Astrocyte (in vitro differentiated cells and primary cell): Measurements from ENCODE around the gene KRT86. TPM values are rescaled to one million over a fixed set of nuclear protein-coding genes. Genes with fewer than 3 reads are reported as not detected.
"Not testable (repeated sequence)": the region's sequence is repeated elsewhere in the genome, so short reads cannot be mapped to it uniquely, and the experiment has no call there.

Experiments used
- DNase-seq: peaks from one replicate; pipeline ENCODE4 v3.0.0-alpha.2; 2010; ENCODE audit warnings: low read depth
- FAIRE-seq: peaks from 2 replicates; lab custom pipeline; 2011; peaks lifted over from hg19 to GRCh38; lab: Jason Lieb, UNC
- H2AFZ ChIP-seq: 2 replicates; pipeline ENCODE4 v1.6.0; 2012; ENCODE audit warnings: low read depth, low read length, inconsistent platforms
- H3K27ac ChIP-seq: 2 replicates; pipeline ENCODE4 v1.5.1; 2011; ENCODE audit warnings: low read depth, low read length, inconsistent platforms
- H3K27me3 ChIP-seq: 2 replicates; pipeline ENCODE4 v1.6.0; 2011; ENCODE audit warnings: low read length, inconsistent platforms; ENCODE audit not compliant: insufficient read depth
- H3K36me3 ChIP-seq: 2 replicates; pipeline ENCODE4 v1.5.1; 2011; ENCODE audit warnings: low read length, inconsistent platforms; ENCODE audit not compliant: insufficient read depth
- H3K4me1 ChIP-seq: 2 replicates; pipeline ENCODE4 v1.5.1; 2011; ENCODE audit warnings: low read length, inconsistent platforms; ENCODE audit not compliant: insufficient read depth
- H3K4me2 ChIP-seq: 2 replicates; pipeline ENCODE4 v1.6.0; 2012; ENCODE audit warnings: low read length, inconsistent platforms
- H3K4me3 ChIP-seq: 2 replicates; pipeline ENCODE4 v1.5.1; 2011; ENCODE audit warnings: low read depth, mild to moderate bottlenecking, low read length, inconsistent platforms; ENCODE audit not compliant: insufficient read depth
- H3K79me2 ChIP-seq: 2 replicates; pipeline ENCODE4 v1.6.0; 2012; ENCODE audit warnings: mild to moderate bottlenecking, low read length, inconsistent platforms; ENCODE audit not compliant: insufficient read depth
- H3K9ac ChIP-seq: 2 replicates; pipeline ENCODE4 v1.6.0; 2012; ENCODE audit warnings: mild to moderate bottlenecking, low read length, inconsistent platforms
- H3K9me3 ChIP-seq: 2 replicates; pipeline ENCODE4 v1.5.1; 2012; ENCODE audit warnings: low read depth, mild to moderate bottlenecking, low read length, inconsistent platforms; ENCODE audit not compliant: insufficient read depth
- H4K20me1 ChIP-seq: 2 replicates; pipeline ENCODE4 v1.6.0; 2012; ENCODE audit warnings: low read length, inconsistent platforms; ENCODE audit not compliant: insufficient read depth
- H3K27ac Mint-ChIP-seq: one replicate; pipeline ENCODE4 v1.8.0; 2021; ENCODE audit warnings: mild to moderate bottlenecking, mixed read lengths; ENCODE audit not compliant: unreplicated experiment
- H3K27me3 Mint-ChIP-seq: one replicate; pipeline ENCODE4 v1.8.0; 2021; ENCODE audit warnings: low read depth, mixed read lengths; ENCODE audit not compliant: unreplicated experiment
- H3K36me3 Mint-ChIP-seq: one replicate; pipeline ENCODE4 v1.8.0; 2021; ENCODE audit warnings: low read depth, mixed read lengths; ENCODE audit not compliant: unreplicated experiment
- H3K4me1 Mint-ChIP-seq: one replicate; pipeline ENCODE4 v1.8.0; 2021; ENCODE audit warnings: low read depth, mixed read lengths; ENCODE audit not compliant: unreplicated experiment
- H3K4me3 Mint-ChIP-seq: one replicate; pipeline ENCODE4 v1.8.0; 2021; ENCODE audit warnings: mild to moderate bottlenecking, moderate library complexity, mixed read lengths; ENCODE audit not compliant: unreplicated experiment
- H3K9me3 Mint-ChIP-seq: one replicate; pipeline ENCODE4 v1.8.0; 2021; ENCODE audit warnings: mild to moderate bottlenecking, mixed read lengths; ENCODE audit not compliant: unreplicated experiment
- CTCF ChIP-seq: IDR thresholded peaks from 2 replicates; pipeline ENCODE4 v1.5.1; 2011; ENCODE audit warnings: low read depth, mild to moderate bottlenecking, inconsistent platforms, low read length, moderate library complexity; ENCODE audit not compliant: insufficient read depth
- EZH2 ChIP-seq: IDR thresholded peaks from 2 replicates; pipeline ENCODE4 v1.6.1; 2012; ENCODE audit warnings: mild to moderate bottlenecking, low read length, inconsistent platforms; ENCODE audit not compliant: insufficient read depth
- total RNA-seq: library from RNA; stranded (reverse); gene quantifications from 2 replicates; pipeline ENCODE4 v1.2.1, GENCODE V29; 2021

Gene KRT86
- total RNA-seq, 1 donor from 2014 or later, result 0.43 TPM

- H2AFZ ChIP-seq, result no peak overlapping the region
- no peaks in the 10 kb centered on the region for H3K79me2 ChIP-seq
- Mint-ChIP-seq H3K36me3 (no peaks in the 10 kb centered on the region), H3K4me1 (peaks cover 2% of the 10 kb centered on the region), H3K27ac (no peak overlapping the region), H3K27me3 (peaks cover 57% of the 10 kb centered on the region), H3K9me3 (peaks cover 8% of the 10 kb centered on the region), H3K4me3 (no peak overlapping the region)
- TF ChIP-seq EZH2 (no peak), CTCF (no peak)
- no peaks in the 10 kb centered on the region for H3K4me1 ChIP-seq
- no peak overlapping the region for H3K27ac ChIP-seq
- H3K36me3 ChIP-seq, result no peaks in the 10 kb centered on the region
- H3K27me3 ChIP-seq, result peaks cover 23% of the 10 kb centered on the region
- DNase-seq (no peak), FAIRE-seq (no peak)
- no peaks in the 10 kb centered on the region for H4K20me1 ChIP-seq
- no peak overlapping the region for H3K4me3 ChIP-seq
- no peaks in the 10 kb centered on the region for H3K9me3 ChIP-seq
- H3K9ac ChIP-seq, result no peak overlapping the region
- H3K4me2 ChIP-seq, result no peak overlapping the region
These were observed 24.3 kb downstream of the KRT86 start for GRCh38 chr12:52298677-52299190.

- H3K4me3 ChIP-seq, result no peak overlapping the region
- H3K4me2 ChIP-seq, result no peak overlapping the region
- no peaks in the 10 kb centered on the region for H3K36me3 Mint-ChIP-seq
- H3K4me3 Mint-ChIP-seq, result no peak overlapping the region
- peaks cover 7% of the 10 kb centered on the region for H3K9me3 Mint-ChIP-seq
- no peaks in the 10 kb centered on the region for H3K4me1 ChIP-seq
- H2AFZ ChIP-seq, result no peak overlapping the region
- FAIRE-seq, result no peak
- H3K27ac ChIP-seq, result no peak overlapping the region
- no peak overlapping the region for H3K27ac Mint-ChIP-seq
- H3K9ac ChIP-seq, result no peak overlapping the region
- no peaks in the 10 kb centered on the region for H3K9me3 ChIP-seq
- H3K4me1 Mint-ChIP-seq, result peaks cover 8% of the 10 kb centered on the region
- no peaks in the 10 kb centered on the region for H3K36me3 ChIP-seq
- H3K79me2 ChIP-seq, result no peaks in the 10 kb centered on the region
- H3K27me3 ChIP-seq, result peaks cover 18% of the 10 kb centered on the region
- no peaks in the 10 kb centered on the region for H4K20me1 ChIP-seq
- DNase-seq, result no peak
- H3K27me3 Mint-ChIP-seq, result peaks cover 58% of the 10 kb centered on the region
- no peak for TF ChIP-seq CTCF
These were observed 26.6 kb downstream of the KRT86 start for GRCh38 chr12:52300796-52301691.

GRCh38 chr12:52301721-52302120, 27.3 kb downstream of the KRT86 start:
- H3K27me3 Mint-ChIP-seq, result peaks cover 59% of the 10 kb centered on the region
- H3K4me1 ChIP-seq, H3K36me3 ChIP-seq, H3K9ac ChIP-seq, H3K79me2 ChIP-seq, H3K4me1 Mint-ChIP-seq, H3K4me2 ChIP-seq, H4K20me1 ChIP-seq, H3K9me3 Mint-ChIP-seq, FAIRE-seq, H3K27ac ChIP-seq, H3K36me3 Mint-ChIP-seq, H3K4me3 Mint-ChIP-seq, H3K4me3 ChIP-seq, H2AFZ ChIP-seq, H3K9me3 ChIP-seq, H3K27ac Mint-ChIP-seq, DNase-seq: not testable (repeated sequence)
- peaks cover 18% of the 10 kb centered on the region for H3K27me3 ChIP-seq

GRCh38 chr12:52302242-52302914, 27.9 kb downstream of the KRT86 start:
- not testable (repeated sequence) for H2AFZ ChIP-seq, H3K27ac Mint-ChIP-seq, H3K4me3 ChIP-seq, H3K27ac ChIP-seq, H3K79me2 ChIP-seq, H3K36me3 ChIP-seq, H3K9me3 Mint-ChIP-seq, H3K4me3 Mint-ChIP-seq, H4K20me1 ChIP-seq, H3K9me3 ChIP-seq, DNase-seq, H3K4me1 Mint-ChIP-seq, H3K4me2 ChIP-seq, H3K36me3 Mint-ChIP-seq, H3K9ac ChIP-seq, FAIRE-seq, H3K4me1 ChIP-seq
- peaks cover 18% of the 10 kb centered on the region for H3K27me3 ChIP-seq
- H3K27me3 Mint-ChIP-seq, result peaks cover 59% of the 10 kb centered on the region
